GM19468 (cell line): ENCODE results near the gene ROR2.
"Not testable (repeated sequence)": the region's sequence is repeated elsewhere in the genome, so short reads cannot be mapped to it uniquely, and the experiment has no call there.

Experiments
- ATAC-seq: cut with Tn5 transposase; IDR thresholded peaks from one replicate; pipeline ENCODE4 v1.9.1; 2021; ENCODE audit warnings: mild to moderate bottlenecking, moderate library complexity, moderate number of reproducible peaks; ENCODE audit not compliant: unreplicated experiment; ENCODE audit errors: extremely low read depth

ROR2 gene

DNA sequence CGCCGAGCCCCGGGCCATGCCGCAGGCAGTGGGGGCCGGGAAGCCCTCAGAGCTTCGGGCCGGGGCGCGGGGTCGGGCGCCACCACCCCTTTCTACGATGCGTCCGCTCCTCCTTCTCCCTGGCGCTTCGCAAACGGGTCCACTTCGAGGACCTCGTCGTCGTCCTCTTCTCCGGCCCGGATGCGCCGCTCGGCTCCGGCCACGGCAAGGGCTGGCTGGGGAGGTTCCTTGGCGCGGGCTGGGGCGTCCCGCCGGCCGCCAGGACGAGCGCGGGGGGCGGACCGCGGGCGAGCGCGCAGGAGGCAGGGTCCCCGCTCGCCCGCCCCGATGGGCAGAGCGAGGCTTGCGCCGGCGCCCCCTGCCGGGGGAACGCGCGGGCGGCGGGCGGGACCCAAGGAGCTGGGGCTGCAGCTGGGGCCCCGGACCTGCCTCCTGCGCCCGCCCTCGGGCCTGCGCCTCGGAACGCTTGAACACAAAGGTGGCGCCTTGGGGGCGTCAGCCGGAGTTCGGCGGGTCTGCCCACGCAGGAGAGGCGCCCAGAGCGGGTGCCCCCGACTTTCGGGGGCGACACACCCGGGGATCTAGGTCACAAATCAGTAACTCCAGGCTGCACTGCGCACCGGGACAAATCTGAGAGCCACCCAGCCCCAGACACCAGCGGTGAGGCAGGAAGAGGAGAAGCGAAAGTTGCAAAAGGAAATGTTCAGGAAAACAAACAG lies at the start of gene ROR2:
TSS of gene ROR2 (minus strand) at position 283 of the 719 bp plus-strand sequence.
- no peak for ATAC-seq

DNA sequence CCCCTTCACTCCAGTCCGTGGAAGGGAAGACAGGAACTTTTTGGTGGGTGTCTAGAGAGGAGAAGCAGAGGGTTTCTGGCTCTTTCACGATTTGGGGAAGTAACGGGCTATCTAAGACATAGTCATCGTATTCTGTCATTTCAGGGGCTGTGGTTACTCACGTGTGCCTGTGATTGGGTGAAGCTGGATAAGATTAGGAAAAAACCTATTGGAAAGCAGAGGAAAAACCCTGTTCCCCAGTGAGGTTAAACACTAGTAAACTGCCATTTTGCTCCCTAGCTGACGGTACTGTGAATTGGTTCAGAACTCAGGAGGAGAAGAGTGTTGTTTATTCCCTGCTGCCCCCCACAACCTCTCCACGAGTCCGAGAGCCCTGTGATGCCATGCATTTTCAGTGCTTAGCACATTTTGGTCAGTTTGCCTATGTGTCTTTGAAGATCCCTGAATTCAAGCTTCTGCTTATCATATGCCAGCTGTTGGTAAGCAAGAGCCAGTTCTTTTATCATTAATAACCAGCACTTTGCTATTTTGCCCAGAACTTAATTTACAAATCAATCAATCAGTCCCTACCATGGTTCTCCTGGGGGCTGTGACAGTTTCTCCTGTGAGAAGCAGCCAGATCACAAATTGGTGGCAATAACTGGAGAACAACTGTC lies 45.1 kb upstream of the ROR2 start:
- ATAC-seq: no peak

DNA sequence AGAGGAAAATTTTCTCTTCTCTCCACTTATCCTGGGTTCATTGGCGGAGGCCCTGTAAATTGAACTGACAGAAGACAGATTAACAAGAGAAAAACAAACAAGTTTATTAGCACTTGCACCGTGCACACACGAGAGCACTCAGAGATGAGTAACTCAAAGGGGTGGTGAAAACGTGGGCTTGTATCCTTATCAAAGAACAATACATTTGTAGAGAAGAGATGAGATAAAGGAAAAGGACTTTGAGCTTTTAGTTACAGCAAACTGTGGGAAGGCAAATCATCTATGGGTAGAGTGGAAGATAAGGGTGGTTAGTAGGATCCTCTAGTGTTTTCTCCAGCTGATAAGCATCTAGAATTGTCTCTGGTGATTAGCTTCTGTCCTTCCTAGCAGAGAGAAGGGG lies 44.4 kb upstream of the ROR2 start:
- no peak for ATAC-seq

DNA sequence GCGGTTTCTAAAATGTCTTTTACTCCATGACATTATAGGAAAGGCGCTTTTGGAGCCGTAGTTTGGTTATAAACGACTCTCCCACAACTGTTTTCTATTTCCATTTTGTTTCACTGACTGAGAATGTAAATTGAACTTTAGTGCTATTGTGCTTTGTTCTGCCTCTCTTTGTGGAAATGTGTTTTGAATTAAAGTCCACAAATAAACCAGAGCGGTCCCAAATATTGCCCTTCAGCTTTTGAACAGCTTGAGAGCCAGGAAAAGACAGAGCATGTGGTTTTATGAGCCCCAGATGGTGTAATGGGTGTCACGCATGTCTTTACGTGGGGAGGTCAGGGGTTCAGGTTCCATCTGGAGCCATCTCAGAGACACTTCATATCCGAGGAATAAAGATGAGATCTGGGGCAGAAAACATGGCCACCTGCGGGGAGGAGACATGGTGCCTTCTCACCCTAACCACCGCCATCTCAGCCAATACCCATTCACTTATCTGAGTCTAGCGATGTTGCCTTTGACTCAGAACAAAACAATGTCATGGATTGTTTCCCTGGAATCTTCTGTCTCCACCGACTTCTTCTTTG lies 42.5 kb upstream of the ROR2 start:
- no peak for ATAC-seq

DNA sequence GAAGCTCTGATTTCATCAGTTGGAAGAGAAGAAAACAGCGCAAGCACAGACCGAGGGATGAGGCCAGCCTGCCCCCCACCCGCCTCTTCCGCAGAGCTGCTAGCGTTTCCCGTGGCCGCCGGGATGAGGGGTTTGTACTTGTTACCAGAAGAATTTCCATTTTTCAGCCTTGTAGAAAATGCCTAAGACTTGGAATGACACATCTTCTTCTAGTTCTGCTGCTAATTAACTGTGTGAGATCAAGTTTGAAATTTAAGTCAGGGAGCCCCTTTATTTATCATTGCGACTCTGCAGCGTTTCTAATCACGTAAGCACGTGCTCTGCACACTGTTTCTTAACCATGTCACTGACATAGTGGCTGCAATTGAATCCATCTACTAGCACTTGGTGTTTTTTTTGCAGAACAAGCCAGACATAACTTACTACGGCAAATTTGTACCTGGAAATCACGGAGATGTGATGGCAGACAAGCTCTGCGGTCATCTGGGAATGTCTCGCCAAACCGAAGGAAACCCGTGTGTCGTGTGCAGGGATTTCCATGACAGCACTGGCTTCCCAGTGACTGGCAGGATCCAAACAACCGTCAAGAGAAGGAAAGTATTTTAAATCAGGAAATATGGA lies 41.8 kb upstream of the ROR2 start:
- no peak for ATAC-seq

DNA sequence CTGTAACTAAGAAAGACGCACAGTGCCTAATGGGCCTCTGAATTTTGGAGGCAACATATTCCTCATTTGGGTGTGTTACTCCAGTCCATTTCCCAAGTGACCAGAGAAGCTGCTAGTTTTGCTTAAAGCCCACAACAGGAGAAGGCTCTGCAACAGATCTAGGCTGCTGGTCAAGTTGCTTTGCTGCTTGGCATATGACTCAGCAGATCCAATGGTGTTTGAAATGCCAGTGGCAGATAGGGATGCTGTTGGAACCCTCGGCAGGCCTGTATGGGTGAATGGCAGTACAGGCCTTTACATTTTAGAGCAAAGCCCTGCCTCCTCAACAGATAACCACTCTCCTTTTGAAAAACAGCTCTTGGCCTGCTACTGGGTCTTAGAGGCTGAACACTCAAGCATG lies 36.2 kb upstream of the ROR2 start:
- ATAC-seq: no peak

DNA sequence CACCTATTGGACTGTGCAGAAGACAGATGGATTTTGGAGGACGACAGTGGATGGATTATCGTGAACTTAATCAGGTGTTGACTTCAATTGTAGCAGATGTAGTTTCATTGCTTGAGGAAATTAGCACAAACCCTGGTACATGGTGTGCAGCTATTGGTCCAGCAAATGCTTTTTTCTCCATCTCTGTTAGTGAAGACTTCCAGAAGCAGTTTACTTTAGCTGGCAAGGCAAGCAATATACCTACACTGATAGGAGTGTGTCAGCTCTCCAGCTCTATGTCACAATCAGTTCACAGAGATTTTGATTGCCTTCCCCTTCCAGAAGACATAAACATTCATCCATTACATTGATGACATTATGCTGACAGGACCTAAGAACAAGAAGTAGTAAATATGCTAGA lies 35.7 kb upstream of the ROR2 start:
- ATAC-seq: no peak

DNA sequence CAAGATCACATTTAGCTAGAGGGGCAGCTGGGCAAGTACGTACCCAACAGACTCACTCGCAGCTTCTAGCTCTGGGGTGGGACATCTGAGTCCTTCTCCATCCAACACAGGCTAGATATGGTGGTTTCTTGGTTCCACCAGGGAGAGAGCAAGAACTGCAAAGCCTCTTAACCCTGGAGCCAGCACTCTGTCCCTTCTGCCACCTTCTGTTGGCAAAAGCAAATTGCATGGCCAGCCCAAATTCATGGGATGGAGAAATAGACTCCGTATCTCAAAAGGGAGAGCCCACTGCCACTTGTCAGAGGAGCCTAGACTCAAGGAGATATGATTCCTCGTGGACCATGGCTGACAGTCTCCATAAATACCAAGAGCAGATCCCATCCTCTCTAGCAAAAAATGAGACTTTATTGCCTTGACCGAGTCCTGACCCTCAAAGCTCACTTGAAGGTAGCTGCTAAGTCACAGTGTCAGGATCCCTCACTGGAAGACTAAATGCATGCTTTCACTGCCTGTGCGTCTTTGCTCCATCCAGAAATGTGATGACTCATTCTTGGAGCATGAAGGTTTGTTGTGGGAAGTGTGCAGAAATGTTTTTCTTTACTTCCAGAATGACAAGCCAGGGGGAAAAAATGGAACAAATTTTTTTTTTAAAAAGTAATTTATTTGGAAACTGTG lies 28.8 kb upstream of the ROR2 start:
- no peak for ATAC-seq

DNA sequence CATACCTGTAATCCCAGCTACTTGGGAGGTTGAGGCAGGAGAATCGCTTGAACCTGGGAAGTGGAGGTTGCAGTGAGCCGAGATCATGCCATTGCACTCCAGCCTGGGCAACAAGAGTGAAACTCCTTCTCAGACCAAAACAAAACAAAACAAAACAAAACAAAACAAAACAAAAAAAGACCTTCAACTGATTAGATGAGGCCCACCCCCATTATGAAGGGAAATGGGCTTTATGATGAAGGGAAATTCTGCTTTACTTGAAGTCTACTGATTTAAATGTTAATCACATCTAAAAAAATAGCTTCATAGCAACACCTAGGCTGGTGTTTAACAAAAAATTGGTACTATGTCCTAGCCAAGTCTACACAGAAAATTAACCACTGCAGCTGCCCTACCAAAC lies 25.2 kb upstream of the ROR2 start:
- ATAC-seq: not testable (repeated sequence)

DNA sequence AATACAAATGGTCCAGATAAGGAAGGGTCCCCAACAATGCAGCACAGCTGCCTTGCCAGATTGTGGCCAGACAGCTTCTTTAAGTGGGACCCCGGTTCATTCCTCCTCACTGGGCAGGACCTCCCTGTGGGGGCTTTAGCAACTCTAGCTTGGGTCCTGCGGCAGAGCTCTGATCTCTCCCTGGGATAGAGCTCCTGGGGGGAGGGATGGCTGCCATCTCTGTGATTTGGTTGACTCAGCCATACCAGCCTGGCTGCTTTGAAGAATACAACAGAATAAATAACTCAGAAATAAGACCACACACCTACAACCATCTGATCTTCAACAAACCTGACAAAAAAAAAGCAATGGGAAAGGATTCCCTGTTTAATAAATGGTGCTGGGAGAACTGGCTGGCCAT lies 22.7 kb upstream of the ROR2 start:
- no peak for ATAC-seq

DNA sequence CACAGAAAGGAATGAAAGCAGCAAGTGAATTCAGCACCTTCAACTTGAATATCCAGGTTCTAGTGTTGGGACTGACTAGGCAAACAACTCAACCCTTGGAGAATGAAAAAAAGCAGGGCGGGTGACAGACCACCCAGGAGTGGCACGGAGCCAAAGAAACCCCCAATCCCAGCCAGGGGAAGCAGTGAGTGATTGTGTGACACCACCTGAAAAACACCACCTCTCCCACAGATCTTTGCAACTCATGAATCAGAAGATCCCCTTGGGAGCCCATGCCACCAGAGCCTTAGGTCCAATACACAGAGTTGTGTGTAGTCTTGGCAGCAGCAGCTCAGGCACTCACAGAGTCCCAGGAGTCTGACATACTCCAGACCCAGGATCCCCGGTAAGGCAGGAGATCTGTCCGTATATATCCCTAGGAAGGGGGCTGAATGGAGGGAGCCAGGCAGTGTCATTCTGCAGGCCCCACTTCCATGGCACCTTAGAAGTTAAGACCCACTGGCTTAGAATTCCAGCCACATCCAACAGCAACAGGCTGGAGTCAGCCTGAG lies 22.1 kb upstream of the ROR2 start:
- ATAC-seq: no peak

DNA sequence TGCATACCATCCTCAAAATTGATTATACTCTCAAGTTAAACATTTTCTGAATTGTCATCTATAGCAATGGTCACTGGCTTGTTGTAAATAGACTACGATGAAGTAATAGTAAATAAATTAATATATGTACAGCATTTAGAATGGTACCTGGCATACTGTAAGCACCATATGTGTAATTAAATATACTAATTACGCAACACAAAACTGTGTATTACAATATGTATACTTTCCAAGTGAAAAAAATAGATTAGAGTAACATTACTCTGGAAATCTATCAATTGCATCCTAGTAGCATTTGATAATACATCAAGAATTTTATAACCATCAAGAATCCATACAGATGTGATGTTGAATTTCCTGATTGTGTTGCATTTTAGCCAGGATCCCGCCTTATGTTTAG lies 17.2 kb upstream of the ROR2 start:
- no peak for ATAC-seq

DNA sequence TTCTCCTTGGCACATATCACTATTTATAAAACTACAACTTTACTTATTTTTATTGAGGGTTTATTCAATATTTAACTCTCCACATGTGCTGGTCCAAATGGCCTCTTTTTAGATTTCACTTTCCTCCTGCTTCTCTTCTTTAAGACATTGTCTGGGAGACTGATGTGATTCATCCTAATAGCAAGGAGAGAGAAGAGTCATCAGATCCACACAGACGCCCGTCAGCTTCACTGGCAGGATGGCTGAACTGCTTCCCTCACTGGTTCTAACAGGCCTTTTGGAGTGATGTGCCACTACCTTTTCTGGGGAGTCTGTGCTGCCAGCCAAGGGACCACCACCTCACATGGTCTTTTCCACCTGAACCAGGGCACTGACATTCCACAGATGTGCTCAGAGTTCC lies 16.5 kb upstream of the ROR2 start:
- no peak for ATAC-seq

DNA sequence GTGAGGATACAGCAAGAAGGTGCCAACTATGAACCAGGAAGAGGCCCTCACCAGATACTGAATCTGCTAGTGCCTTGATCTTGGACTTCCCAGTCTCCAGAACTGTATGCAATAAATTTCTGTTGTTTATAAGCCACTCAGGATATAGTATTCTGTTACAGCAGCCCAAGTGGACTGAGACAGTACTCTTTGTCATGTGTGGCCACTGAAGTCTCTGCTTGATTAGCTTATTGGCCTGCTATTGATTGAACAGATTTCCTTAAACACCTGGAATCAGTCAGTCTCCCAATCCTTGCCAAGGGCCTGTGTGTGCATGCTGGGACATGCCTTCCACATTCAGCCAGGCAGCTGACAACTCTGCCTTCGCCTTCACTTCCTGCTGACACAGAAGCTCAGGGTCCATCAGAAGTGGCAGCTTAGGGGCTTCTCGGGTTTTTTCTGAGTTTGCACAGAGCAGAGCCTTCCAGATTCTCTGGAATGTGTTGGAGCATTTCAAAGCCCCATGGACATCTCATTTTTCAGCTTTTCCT lies 13.7 kb upstream of the ROR2 start:
- ATAC-seq: no peak

DNA sequence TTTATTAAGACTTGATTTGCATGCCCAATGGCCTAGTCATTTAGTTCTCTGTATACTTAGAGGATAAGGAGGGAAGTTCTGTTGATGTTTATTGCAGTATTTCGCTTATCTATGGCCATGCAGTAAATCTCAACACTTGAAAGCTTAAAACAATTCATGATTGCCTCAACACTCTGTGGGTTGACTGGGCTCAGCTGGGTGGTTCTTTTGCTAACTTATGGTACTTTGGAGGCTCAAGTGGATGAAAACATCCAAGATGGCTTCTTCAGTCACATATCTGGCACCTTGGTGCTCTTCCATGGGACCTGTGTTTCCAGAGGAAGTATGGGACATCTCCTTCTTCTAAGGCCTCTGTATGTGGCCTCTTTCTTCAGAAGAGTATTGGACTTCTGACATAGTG lies 10.3 kb upstream of the ROR2 start:
- ATAC-seq: no peak

DNA sequence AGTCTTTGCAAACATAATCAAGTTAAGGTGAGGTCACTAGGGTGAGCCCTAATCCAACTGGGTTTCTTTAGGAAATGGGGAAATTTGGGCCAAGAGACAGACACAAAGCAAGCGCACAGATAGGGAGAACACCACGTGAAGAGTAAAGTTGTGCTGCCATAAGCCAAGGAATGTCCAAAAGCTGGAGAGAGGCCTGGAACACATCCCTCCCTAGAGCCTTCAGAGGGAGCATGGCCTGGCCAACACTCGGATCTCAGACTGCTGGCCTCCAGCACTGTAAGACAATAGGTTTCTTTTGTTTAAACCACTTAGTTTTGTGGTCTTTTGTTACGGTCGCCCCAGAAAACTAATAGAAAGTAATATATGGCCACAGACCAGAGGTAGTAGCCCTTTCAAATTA lies 8.1 kb upstream of the ROR2 start:
- no peak for ATAC-seq

DNA sequence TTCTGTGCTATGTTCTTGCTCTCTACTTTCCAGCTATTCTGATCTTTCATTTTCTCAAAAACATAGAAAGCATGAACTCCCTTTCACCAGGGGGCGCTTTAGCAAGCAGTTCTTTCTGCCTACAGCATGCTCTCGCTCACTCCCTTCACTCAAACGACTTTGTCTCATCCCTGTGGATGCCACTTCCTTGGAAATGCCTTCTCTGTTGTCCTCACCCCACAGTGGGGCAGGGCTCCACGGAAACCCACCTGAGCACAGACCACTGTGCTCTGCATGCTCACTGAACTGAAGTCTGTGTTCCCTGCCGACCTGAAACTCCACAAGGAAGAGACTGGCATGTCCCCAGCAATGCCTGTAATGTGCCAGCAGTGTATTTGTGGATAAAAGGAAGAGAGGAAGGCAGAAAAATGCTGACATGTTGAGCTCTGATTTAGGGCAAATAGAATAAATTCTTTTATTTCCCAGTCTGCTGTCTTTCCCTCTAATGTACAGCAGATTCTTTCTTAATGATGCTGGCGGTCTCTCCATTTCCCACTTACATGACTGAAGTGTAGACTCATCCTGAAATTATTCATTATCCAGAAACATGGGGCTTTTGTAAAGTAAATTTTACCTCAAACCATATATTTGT lies 4.9 kb upstream of the ROR2 start:
- ATAC-seq: no peak

DNA sequence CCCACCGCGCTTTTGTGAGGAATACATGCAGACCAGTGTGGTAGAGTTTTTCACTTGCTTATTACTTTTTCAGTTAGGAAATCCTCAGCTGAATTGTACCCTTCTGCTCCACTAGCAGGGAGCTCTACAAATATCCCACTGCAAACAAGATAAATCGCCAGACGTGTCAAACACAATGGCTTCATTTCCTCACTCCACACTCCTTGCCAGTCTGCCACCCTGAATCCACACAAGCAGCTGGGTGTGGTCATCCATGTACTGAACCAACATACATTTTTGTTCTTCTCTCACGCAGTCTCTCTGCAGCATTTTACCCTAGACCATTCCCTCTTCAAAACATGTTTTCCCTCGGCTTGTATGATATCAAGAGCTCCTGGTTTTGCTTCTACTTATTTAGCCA lies 3.7 kb upstream of the ROR2 start:
- no peak for ATAC-seq

DNA sequence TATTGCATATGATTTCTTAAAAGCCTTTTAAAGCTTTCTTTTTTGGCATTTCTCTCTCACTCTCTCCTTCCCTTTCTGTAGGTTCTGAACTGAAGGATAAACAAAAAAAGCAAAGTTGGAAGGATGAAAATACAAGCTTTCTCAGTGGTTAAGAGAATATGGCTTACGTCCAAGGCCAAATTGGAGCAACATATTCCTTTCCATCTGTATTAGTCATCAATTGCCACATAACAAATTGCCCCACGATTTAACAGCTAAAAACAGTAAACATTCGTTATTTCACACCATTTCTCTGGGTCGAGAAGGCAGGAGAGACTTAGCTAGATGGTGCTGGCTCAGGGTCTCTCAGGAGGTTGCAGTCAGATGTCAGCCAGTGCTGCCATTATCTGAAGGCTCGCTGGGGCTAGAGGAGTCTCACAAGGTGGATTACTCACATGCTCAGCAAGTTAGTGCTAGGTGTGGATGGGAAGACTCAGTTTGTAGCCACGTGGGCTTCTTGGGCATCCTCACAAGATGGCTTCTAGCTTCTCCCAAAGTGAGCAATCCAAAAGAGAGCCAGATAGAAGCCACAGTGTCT lies 2.0 kb upstream of the ROR2 start:
- ATAC-seq: no peak
